HG03175 (cell line): ENCODE measurements around the gene ESPL1.

Source experiments
- ATAC-seq: cut with Tn5 transposase; IDR thresholded peaks from one replicate; pipeline ENCODE4 v1.9.1; 2021; ENCODE audit warnings: mild to moderate bottlenecking, moderate library complexity; ENCODE audit not compliant: unreplicated experiment

Gene ESPL1

DNA sequence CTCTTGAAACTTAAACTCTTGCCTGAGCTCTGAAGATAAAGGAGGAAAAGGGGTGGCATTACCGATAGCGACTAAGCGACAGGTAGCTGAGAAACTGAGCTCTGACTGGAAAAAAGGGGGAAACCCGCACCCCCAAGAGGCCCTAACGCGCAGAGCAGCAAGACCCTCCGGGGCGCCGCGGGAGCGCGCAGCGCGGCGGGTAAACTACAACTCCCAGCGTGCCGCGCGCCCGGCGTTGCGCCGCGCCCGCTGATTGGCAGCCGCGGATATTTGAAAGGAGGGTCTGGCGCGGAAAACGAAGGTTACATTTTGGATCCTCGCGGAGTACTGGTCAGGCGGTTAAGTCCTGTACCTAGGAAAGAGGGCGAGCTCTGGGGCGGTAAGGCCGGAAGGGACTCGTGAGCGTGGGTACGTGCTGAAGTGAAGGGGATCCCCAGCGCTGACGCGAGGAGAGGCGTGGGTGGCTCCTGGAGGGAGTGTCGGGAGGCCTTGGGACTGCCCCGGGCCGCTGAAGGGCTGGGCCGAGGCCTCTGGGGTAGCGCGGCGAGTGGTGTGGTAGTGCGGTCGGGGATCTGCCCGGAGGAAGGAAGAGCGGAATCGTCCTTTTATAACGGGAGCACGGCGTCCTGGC lies at the start of gene ESPL1:
ESPL1 (plus strand) TSS at position 301 of the 631 bp plus-strand sequence. CDS start 468 bp downstream, outside the sequence.
- peak; percentile 81 for ATAC-seq

DNA sequence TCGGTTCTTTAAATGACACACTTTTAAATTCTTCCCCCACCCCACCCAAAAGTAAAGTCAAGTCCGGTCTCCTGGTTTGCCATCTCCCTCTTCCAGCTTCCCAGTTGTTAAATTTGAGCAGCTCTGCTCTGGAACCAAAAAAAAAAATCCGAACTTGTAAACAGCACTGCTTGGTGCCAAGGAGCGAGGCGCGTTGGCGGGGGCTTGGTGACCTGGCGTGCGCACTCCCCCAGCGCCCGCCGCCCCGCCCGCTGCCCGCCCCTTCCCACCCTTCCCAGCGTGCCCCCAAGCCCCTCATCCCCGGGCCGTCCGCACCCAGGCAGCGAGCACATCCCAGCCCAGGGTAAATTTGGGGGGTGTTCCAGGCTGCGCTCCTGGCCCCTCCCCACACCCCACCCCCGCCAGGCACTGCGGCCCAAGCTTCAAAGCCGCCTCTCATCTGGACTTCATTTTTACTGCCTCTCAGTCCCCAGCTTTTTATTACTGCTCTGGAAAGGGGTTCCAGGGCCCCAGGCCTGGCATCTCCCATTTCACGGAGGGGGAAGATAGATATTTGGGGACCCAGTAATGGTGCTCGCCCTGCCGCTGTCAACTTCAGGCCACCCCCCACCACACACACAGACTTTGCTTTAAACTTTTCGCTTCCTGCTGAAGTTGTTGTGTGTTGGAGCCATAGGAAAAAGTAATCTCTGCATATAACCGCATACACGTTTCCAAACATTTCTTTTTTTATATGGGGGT lies 49.4 kb upstream of the ESPL1 start:
- ATAC-seq, result no peak

DNA sequence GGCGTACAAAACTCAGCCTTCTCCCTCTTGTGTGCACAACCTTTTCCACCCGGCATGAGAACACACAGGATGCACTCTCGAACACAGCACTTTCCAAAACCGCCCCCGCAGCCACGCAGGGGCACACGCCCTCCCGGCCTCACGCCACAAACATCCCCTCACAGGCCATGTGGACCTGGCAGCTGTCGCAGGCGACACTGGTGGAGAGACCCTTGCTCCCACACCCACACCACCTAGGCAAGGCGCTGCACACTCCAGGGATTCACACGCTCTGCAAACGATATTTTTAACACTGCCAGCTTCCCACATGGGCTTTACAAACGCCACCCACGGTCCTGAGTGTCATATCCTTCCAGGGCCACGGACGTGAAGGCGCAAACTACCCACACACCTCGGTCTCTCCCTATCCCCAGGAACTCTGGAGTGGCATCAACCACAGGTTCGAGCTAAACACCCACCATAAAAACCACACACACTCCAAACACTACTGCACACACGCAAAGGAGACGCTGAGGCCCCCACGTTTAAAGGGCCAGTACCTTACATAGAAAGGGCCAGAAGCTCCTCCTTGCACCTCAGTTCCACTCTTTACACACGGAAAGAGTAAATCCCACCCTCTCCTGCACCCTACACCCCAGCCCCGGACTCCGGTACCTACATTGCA lies 48.7 kb upstream of the ESPL1 start:
- ATAC-seq, result peak; percentile 5

- ATAC-seq, result peak; percentile 45
These were observed 48.0 kb upstream of the ESPL1 start for GRCh38 chr12:53219956-53220693.

DNA sequence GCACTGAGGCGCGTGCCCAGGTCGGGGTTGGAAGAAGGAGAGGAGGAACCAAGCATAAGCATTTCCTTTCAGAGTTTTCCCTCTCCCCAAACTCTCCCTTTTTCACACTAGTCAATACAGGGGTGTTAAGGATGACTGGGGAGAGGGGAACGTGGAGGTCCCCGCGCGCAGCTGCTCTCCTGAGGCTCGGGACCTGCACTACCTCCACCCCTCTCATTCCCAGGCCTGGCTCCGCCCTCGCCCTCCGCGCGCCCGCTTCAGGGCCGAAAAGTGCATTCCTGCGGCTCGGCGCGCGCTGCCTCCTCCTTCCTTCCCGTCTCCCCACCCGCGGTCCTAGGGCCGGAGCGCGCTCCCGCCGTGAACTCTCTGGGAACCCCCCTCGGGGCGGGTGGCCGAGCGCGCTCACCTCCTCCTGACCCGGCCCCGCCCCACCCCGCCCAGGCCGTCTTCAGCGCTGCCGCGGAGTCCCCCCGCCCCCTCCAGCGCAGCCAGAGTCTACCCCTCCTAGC lies 47.4 kb upstream of the ESPL1 start:
- peak; percentile 52 for ATAC-seq

GRCh38 chr12:53221203-53222080 lies 46.7 kb upstream of the ESPL1 start:
- peak; percentile 29 for ATAC-seq

DNA sequence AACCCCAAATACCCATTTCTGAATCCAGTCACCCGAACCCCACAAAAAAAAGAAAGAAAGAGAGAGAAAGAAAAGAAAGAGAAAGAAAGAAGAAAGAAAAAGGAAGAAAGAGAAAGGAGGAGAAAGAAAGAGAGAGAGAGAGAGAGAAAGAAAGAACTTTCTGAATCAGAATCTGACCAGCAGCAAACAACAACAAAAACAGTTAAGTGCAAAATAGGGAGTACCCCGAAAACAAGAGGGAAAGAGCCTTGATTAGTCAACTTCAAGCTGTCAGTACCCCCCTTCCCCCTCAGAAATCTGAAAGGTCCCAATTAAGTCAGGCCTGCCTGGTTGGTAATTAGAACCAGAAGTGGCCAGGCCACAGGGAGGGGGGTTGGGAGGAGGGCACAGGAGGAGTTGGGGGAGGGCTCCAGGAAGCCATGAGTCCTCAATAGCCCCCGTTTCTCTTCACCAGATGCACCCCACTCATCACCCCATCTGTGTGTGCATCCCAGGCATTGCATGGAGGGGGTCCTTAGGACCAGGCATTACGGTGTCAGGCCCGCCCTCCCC lies 45.9 kb upstream of the ESPL1 start:
- ATAC-seq, result no peak

- ATAC-seq, result no peak
These were observed 45.3 kb upstream of the ESPL1 start for GRCh38 chr12:53222806-53223261.

DNA sequence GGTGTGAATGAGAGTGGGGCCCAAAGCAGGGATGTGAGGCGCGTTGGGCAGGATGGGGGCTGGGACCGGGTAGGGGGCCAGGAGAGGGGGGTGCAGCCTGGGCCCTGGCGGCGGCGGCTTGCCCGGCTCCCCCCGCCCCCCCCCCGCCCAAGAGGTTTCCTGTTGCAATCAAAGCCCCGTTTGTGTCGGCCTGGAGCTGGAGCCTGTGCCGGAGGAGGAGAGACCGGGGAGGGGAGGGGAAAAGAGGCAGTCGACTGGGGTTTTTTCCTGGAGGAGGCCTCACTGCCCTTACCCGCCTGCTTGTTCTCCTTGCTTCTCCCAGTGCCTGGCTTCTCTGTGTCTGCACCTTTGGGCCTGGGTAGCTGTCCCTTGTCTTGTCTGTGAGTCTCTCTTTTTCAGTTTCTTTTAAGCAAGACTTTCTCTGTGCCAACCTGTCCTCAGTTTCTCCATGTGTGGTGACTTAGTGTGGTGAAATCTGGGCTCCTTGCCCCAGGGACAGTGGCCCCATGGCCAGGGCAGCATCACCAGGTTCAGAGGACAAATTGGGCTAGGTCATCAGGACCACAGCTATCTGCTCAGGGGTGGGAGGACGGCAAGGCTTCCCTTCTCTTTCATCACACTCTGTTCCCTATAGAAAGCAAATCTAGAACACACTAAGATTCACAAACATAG lies 44.6 kb upstream of the ESPL1 start:
- no peak for ATAC-seq

DNA sequence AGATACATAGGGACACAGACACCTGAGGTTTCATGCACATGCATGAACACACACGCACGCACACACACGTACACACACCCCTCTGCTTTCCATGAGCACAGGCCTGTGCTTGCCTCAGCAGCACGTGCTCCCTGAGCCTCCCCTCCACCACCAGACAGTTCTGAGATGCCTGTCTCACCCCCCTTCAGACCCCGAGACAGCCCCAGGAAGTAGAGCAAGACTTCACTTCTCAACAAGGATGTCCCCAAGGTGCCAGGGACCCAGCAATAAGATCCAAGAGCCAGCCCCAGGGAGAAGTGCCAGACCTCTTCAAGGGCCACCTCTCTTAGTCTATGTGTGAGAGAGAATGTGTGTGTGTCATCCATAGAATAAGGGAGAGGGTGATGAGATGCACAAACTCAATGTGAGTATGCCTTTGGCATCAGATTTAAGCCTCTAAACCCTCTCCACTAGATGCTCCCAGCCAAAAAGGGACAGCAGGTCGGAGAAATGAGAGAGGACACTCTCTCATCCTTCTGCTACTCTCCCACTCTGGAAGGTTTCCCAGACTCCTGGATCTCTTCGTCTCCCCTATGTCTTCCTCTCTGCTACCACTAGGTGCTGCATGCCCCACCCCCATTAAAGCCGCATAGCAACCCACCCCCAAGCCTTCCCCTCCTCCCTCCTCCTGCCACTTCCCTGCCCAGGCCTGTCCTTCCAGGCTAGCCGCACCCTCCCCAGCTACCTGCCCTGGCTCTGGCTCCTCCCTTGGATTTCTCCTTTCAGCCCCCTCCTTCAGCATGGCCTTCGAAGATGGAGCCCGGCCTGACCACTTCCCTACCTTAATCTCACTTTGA lies 43.8 kb upstream of the ESPL1 start:
- no peak for ATAC-seq

GRCh38 chr12:53224897-53225634 lies 43.0 kb upstream of the ESPL1 start:
- ATAC-seq, result no peak

DNA sequence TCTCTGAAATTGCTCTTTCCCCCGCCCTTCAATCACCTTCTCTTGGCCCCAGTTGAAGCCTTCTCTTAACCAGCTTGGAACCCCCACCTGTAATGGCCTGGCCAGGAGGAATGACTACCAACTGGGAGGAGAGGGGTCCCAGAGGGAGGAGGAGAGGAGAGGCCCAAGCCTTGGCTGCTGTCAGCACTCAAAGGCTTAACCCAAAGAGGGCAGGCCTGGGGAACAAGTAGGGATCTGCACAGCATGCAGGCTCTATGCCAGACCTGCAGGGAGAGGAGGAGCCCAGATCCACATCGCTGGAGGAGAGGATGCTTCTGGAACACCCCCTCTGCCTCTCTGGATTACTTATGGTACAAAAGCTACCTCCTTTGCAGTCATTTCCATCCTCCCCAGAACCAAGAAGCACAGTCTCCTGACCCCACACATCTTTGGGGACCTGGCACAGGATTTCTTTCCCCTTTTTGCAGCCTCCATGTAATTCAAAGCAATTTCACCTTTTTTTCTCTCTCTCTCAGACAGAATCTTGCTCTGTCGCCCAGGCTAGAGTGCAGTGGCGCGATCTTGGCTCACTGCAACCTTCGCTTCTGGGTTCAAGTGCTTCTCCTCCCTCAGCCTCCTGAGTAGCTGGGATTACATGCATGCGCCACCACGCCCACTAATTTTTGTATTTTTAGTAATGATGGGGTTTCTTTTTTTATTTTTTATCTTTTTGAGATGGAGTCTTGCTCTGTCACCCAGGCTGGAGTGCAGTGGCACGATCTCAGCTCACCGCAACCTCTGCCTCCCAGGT lies 42.3 kb upstream of the ESPL1 start:
- ATAC-seq, result no peak

- ATAC-seq, result no peak
These were observed 41.3 kb upstream of the ESPL1 start for GRCh38 chr12:53226815-53227214.

DNA sequence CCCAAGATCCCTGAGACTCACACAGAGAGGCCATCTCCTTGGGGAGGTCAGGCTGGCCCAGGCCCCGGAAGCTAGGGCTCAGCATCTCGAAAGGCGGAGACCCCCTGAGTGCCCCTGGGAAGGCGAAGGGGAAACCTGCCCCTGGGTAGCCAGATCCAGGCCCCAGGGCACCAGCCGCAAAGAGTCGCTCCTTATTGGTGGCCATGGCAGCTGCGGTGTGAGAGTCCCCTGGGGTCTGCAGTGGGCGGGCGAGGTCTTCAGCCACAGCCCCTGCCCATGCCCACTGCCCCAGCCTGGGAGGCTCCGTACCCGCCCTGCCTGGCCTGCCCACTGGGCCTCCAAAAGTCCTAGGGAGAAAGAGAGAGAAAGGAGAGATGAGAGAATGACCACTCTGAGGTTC lies 40.8 kb upstream of the ESPL1 start:
- ATAC-seq, result no peak

- no peak for ATAC-seq
These were observed 40.3 kb upstream of the ESPL1 start for GRCh38 chr12:53227836-53228235.

GRCh38 chr12:53229454-53229853 lies 38.6 kb upstream of the ESPL1 start:
- ATAC-seq, result no peak
